Esophagus muscularis mucosa (tissue), 4 donors: ENCODE data around the gene ARHGAP4. TPM values are rescaled to one million over a fixed set of nuclear protein-coding genes. Genes with fewer than 3 reads are reported as not detected.

Source experiments
- DNase-seq: peaks from one replicate; pipeline ENCODE4 v3.0.0-alpha.2; 2017; ENCODE audit errors: extremely low spot score
- H3K27ac ChIP-seq, 4 donors: fragments of 200-600 bp; sonication (generic); replicated peaks in 1 of 4; 1 replicate in 3 of 4; 2 replicates in 1 of 4; pipeline ENCODE4 v1.5.1; 2016 to 2019; ENCODE audit warnings: mild to moderate bottlenecking in 1 of 4
- H3K27me3 ChIP-seq, 4 donors: fragments of 200-600 bp; sonication (generic); one replicate each; pipeline versions ENCODE4 v1.5.1 to v1.6.0; 2016 to 2019
- H3K36me3 ChIP-seq, 4 donors: fragments of 200-600 bp; sonication (generic); one replicate each; pipeline ENCODE4 v1.5.1; 2016 to 2019
- H3K4me1 ChIP-seq, 4 donors: fragments of 200-600 bp; sonication (generic); one replicate each; pipeline ENCODE4 v1.5.1; 2016 to 2019
- H3K4me3 ChIP-seq, 4 donors: fragments of 200-600 bp; sonication (generic); 1 replicate in 2 of 4; 2 replicates in 2 of 4; pipeline ENCODE4 v1.5.1; 2016 to 2019; ENCODE audit warnings: mild to moderate bottlenecking in 4 of 4, moderate library complexity in 1 of 4
- H3K9me3 ChIP-seq, 4 donors: fragments of 200-600 bp; sonication (generic); 1 replicate in 3 of 4; 2 replicates in 1 of 4; pipeline ENCODE4 v1.5.1; 2016 to 2019
- CTCF ChIP-seq, 3 experiments: fragments of 200-600 bp in 2 of 3; fragments of 450-650 bp in 1 of 3; sonication (generic) in 2 of 3; IDR thresholded peaks; one replicate each; pipeline ENCODE4 v1.5.1; 2017 to 2019; ENCODE audit warnings: antibody characterized with exemption in 3 of 3, mild to moderate bottlenecking in 2 of 3, moderate library complexity in 1 of 3
- EP300 ChIP-seq: sonication (generic); formaldehyde crosslinking; IDR thresholded peaks from one replicate; pipeline ENCODE4 v1.6.1; 2017; ENCODE audit warnings: antibody characterized with exemption
- POLR2A ChIP-seq: fragments of 450-650 bp; IDR thresholded peaks from one replicate; pipeline ENCODE4 v1.6.1; 2017; ENCODE audit warnings: antibody characterized with exemption, moderate library complexity, mild to moderate bottlenecking, low read depth
- POLR2AphosphoS5 ChIP-seq, 2 donors: sonication (generic); formaldehyde crosslinking; IDR thresholded peaks; one replicate each; pipeline ENCODE4 v1.6.1; 2017; ENCODE audit warnings: antibody characterized with exemption in 2 of 2
- WGBS: methylation state at CpG from one replicate; pipeline ENCODE4 v1.1.5; 2018; 5-methylcytosine and 5-hydroxymethylcytosine counted together
- intact Hi-C: fragments of 100-400 bp; cut with DNase I; formaldehyde crosslinking; loops from one replicate; pipeline ENCODE4 v1.15.1; 2023
- total RNA-seq, 4 donors: library from RNA; depleted of rRNA; stranded (reverse); fragments of >200 nt; gene quantifications; one replicate each; pipeline versions ENCODE4 v1.1.0 to v1.2.1, GENCODE V29; 2016

Gene ARHGAP4
- total RNA-seq, 4 donors from 2014 or later: 15.9 to 22.4 (median 17.7) TPM

DNA sequence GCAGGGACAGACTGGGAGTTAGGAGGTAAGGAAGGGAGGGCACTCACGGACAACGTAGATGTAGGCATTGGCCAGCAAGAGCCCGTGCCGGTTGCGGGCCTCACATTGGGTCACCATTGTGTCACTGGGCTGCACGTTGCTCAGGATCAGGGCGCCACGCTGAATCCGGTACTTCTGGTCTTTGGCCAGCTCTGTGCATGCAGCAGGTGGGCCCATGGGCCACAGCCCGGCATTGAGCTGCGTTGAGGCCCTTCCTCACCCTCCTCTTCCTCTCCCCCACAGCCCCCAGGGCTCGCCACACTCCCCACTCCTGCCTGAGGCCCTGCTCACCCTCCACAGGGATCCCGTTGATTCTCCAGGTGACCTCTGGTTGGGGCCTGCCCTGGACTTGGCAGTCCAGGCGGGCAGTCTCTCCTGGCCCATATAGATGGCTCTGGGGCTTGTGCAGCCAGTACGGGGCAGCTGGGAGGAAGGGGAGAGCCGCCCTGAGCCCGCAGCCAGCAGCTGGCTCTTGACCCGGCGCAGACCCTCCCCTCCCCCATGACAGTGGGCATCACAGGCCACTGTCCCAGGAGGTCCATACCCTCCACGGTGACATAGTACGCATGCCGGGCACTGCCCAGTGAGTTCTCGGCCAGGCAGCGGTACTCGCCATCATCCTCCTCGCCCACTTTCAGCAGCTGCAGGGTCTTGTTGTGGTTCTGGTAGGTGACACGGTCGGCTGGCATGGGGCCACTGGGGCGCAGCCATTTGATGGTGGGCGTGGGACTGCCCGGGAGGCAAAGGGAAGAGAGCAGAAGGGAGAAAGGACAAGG, 56.4 kb downstream of the ARHGAP4 start:
- peaks cover 0 to 8% (median 0%) of the 10 kb centered on the region in 4 donors for H3K36me3 ChIP-seq
- no peak overlapping the region for H3K27ac ChIP-seq
- no peak for TF ChIP-seq CTCF (IDR thresholded peaks at IDR 0.05)
- TF ChIP-seq POLR2A: no peak
- no peak for DNase-seq
- intact Hi-C loops: no loop called here
- WGBS: 91% methylated on average over 13 of the region's 31 CpGs
- H3K4me1 ChIP-seq: no peaks in the 10 kb centered on the region
- peaks cover 0 to 15% (median 0%) of the 10 kb centered on the region in 4 donors for H3K27me3 ChIP-seq
- no peak overlapping the region for H3K4me3 ChIP-seq
- H3K9me3 ChIP-seq: no peaks in the 10 kb centered on the region

DNA sequence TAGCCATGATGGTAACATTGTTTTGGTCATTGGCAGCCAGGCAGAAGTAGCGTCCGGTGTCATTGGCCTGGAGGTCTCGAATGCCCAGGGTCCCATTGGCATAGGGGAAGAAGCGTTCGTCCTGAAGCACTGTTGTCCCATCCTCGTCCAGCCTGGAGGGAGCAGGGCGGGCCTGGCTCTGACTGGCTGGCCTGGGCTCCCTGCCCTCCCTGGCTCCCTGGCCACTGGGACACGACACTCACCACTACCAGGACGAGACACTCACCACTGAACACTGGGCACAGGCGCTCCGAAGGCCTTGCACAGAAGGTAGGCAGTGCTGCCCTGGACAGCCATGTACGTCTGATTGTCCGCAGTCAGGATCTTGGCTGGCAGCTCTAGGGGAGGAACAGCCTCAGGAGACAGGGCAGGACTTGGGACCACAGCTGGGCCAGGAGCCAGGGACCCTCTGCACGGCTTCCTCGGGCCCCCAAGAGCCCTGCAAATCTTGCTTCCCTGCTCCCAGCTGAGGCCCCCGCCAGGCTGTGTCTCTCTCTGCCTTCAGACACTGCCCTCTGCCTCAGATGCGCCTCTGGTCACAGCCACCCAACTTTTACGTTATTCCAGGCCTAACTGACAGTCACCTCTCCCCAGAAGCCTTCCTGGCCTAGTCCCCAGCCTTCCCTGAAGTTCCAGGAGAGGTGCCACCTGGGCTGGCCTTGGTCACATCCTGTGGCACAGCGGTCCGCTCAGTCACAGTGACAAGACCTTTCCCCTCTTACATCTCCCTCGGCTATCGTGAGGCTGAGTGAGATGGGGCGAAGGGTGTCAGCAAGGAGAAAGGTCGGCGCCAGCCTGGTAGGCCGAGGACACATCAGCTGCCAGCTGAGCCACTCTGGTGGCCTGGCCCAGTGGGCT, 57.2 kb downstream of the ARHGAP4 start:
- intact Hi-C loops: no loop called here
- H3K27ac ChIP-seq: no peak overlapping the region
- DNase-seq: no peak
- WGBS: 84% methylated on average over 13 of the region's 26 CpGs
- H3K4me1 ChIP-seq: no peaks in the 10 kb centered on the region
- H3K9me3 ChIP-seq: no peaks in the 10 kb centered on the region
- peaks cover 0 to 15% (median 0%) of the 10 kb centered on the region in 4 donors for H3K27me3 ChIP-seq
- peaks cover 0 to 8% (median 0%) of the 10 kb centered on the region in 4 donors for H3K36me3 ChIP-seq
- TF ChIP-seq CTCF (IDR thresholded peaks at IDR 0.05) (no peak), POLR2A (no peak), EP300 (no peak), POLR2AphosphoS5 (IDR thresholded peaks at IDR 0.05) (no peak)
- H3K4me3 ChIP-seq: no peak overlapping the region

GRCh38 chrX:153867671-153868070, 58.4 kb downstream of the ARHGAP4 start:
- Histone ChIP-seq H3K27me3 (peaks cover 0 to 15% (median 0%) of the 10 kb centered on the region in 4 donors), H3K27ac (no peak overlapping the region), H3K4me1 (no peaks in the 10 kb centered on the region), H3K9me3 (no peaks in the 10 kb centered on the region), H3K36me3 (peaks cover 0 to 8% (median 0%) of the 10 kb centered on the region in 4 donors), H3K4me3 (no peak overlapping the region)
- 92% methylated on average over 13 of the region's 13 CpGs for WGBS
- DNase-seq: no peak
- intact Hi-C loops: no loop called here
- no peak for TF ChIP-seq CTCF (IDR thresholded peaks at IDR 0.05)

- H3K27ac ChIP-seq: no peak overlapping the region
- intact Hi-C loops: no loop called here
- H3K27me3 ChIP-seq: peaks cover 0 to 15% (median 0%) of the 10 kb centered on the region in 4 donors
- 89% methylated on average over 5 of the region's 9 CpGs for WGBS
- DNase-seq: no peak
- H3K9me3 ChIP-seq: no peaks in the 10 kb centered on the region
- H3K4me3 ChIP-seq: no peak overlapping the region
- peaks cover 0 to 8% (median 0%) of the 10 kb centered on the region in 4 donors for H3K36me3 ChIP-seq
- TF ChIP-seq EP300 (no peak), CTCF (IDR thresholded peaks at IDR 0.05) (no peak), POLR2A (no peak), POLR2AphosphoS5 (IDR thresholded peaks at IDR 0.05) (no peak)
- no peaks in the 10 kb centered on the region for H3K4me1 ChIP-seq
Measured at GRCh38 chrX:153867139-153867538, 58.9 kb downstream of the ARHGAP4 start.
